Heart right ventricle (tissue), 16 donors: Measurements from ENCODE around the gene MBD3. TPM values are rescaled to one million over a fixed set of nuclear protein-coding genes. Genes with fewer than 3 reads are reported as not detected.

Experiments used
- ATAC-seq, 8 donors: fragments of 200-7000 bp; cut with Tn5 transposase; one replicate each; pipeline ENCODE4 v1.9.1; 2020; ENCODE audit warnings: mild to moderate bottlenecking in 8 of 8, moderate library complexity in 8 of 8, moderate number of reproducible peaks in 1 of 8
- DNase-seq, 2 donors: peaks; one replicate each; pipeline ENCODE4 v3.0.0-alpha.2; 2020
- H3K27ac ChIP-seq, 10 donors: fragments of 200-600 bp; sonication (generic) in 2 of 10; one replicate each; pipeline versions ENCODE4 v1.5.0 to v1.8.0; 2020 to 2022; ENCODE audit warnings: mild to moderate bottlenecking in 3 of 10
- H3K27me3 ChIP-seq, 7 donors: fragments of 200-600 bp; one replicate each; pipeline ENCODE4 v1.8.0; 2021 to 2022; ENCODE audit warnings: mild to moderate bottlenecking in 2 of 7
- H3K36me3 ChIP-seq, 9 donors: fragments of 200-600 bp; sonication (generic) in 1 of 9; one replicate each; pipeline versions ENCODE4 v1.5.0 to v1.8.0; 2020 to 2022; ENCODE audit warnings: mild to moderate bottlenecking in 2 of 9
- H3K4me1 ChIP-seq, 9 donors: fragments of 200-600 bp; sonication (generic) in 1 of 9; one replicate each; pipeline versions ENCODE4 v1.5.0 to v1.8.0; 2020 to 2022; ENCODE audit warnings: mild to moderate bottlenecking in 4 of 9
- H3K4me3 ChIP-seq, 10 donors: fragments of 200-600 bp; sonication (generic) in 2 of 10; one replicate each; pipeline versions ENCODE4 v1.5.0 to v1.8.0; 2020 to 2022; ENCODE audit warnings: mild to moderate bottlenecking in 7 of 10, moderate library complexity in 2 of 10
- H3K9me3 ChIP-seq, 11 donors: fragments of 200-600 bp in 10 of 11; sonication (generic) in 2 of 11; one replicate each; pipeline versions ENCODE4 v1.5.0 to v1.8.0; 2013 to 2022; ENCODE audit warnings: mild to moderate bottlenecking in 2 of 11, control low read depth in 1 of 11, moderate library complexity in 1 of 11
- CTCF ChIP-seq, 9 donors: fragments of 200-600 bp; sonication (generic) in 2 of 9; IDR thresholded peaks; one replicate each; pipeline versions ENCODE4 v1.5.0 to v1.8.0; 2021 to 2022; ENCODE audit warnings: antibody characterized with exemption in 9 of 9, mild to moderate bottlenecking in 5 of 9, moderate library complexity in 1 of 9
- WGBS, 2 donors: extraction: QIAGEN DNeasy Blood & Tissue Kit; methylation state at CpG; one replicate each; pipeline ENCODE4 v1.1.7; 2013; ENCODE audit warnings: inconsistent platforms in 1 of 2; 5-methylcytosine and 5-hydroxymethylcytosine counted together
- intact Hi-C, 10 donors: fragments of 100-400 bp; cut with DNase I; formaldehyde crosslinking; loops; one replicate each; pipeline versions ENCODE4 v1.11.1 to v1.14.2; 2022
- polyA plus RNA-seq, 2 donors: library from polyadenylated mRNA; stranded (reverse); fragments of 200-250 nt; gene quantifications; one replicate each; pipeline ENCODE4 v1.2.3, GENCODE V29; 2013
- total RNA-seq, 10 donors: library from RNA; stranded (reverse); fragmentation: NEBNext Ultra II Directional in 3 of 10; extraction: Animal tissue kit (Norgen Biotek cat#: 25700) in 3 of 10; gene quantifications; one replicate each; pipeline versions ENCODE4 v1.2.1 to v1.2.4, GENCODE V29; 2021 to 2023
- donor health status: Arrhythmogenic right ventricular cardiomyopathy.
- donor health status: ischemic (EF 13 %, LVEDD 7.1; RV severe dilation, severe dysfunction).
- donor health status: healthy with polysubstance abuse.
- donor health status: DM: no; HTN: yes; CAD: no.
- donor health status: DM: no; HTN: no; CAD: no.
- donor health status: ischemic (EF 25% LVEDD 6.9; RV normal size, moderate dysfunction).
- donor health status: ischemic (EF 25% LVEDD 5.7; RV mildly dilated, moderate dysfunction).
- donor health status: healthy.
- donor health status: DM: yes; HTN: yes; CAD: no.
- donor health status: Ischemic cardiomyopathy.
- donor health status: ischemic (EF 35%, LVEDD 5.7; RV mildly dilated, moderate dysfunction).
- donor health status: nonischemic (EF 11% LVEDD 7.7; RV severe dilation, severe dysfunction).
- donor health status: DM: yes; HTN: yes; CAD: no.
- donor health status: PGD.
- donor health status: ischemic (EF 29% LVEDD 5.4; RV normal size, mild dysfunction).
- donor health status: nonischemic (EF 23%, LVEDD 6.1; RV moderate dilation, normal function).

MBD3 gene
- total and polyA plus RNA-seq, 12 donors, result 34.5 to 125 (median 52.4) TPM

- Histone ChIP-seq H3K4me1 (peaks cover 0 to 18% (median 9%) of the 10 kb centered on the region in 9 donors), H3K27ac (no peak overlapping the region), H3K9me3 (peaks cover 0 to 6% (median 0%) of the 10 kb centered on the region in 11 donors), H3K36me3 (peaks cover 0 to 80% (median 10%) of the 10 kb centered on the region in 9 donors), H3K27me3 (no peaks in the 10 kb centered on the region), H3K4me3 (no peak overlapping the region)
- ATAC-seq, result no peak
- intact Hi-C loops, result loop anchor here in 1 of 10 donors (5.0 kb wide), 1 partner anchor 35 kb away; no protein-coding TSS in a partner anchor
- no peak for DNase-seq
- no peak for TF ChIP-seq CTCF (IDR thresholded peaks at IDR 0.05)
- WGBS, 2 donors, result 94 to 95% methylated on average over 39 of the region's 39 CpGs
Measured at GRCh38 chr19:1612114-1613086, 19.7 kb upstream of the MBD3 start.

GRCh38 chr19:1611353-1611752 is 18.7 kb upstream of the MBD3 start:
- no peaks in the 10 kb centered on the region for H3K27me3 ChIP-seq
- DNase-seq (no peak), ATAC-seq (no peak)
- H3K9me3 ChIP-seq, result peaks cover 0 to 6% (median 0%) of the 10 kb centered on the region in 11 donors
- H3K36me3 ChIP-seq, result peaks cover 0 to 69% (median 10%) of the 10 kb centered on the region in 9 donors
- 93 to 96% methylated on average over 15 of the region's 15 CpGs for WGBS, 2 donors
- intact Hi-C loops, result loop anchor here in 1 of 10 donors (5.0 kb wide), 1 partner anchor 36 kb away; no protein-coding TSS in a partner anchor
- no peak for TF ChIP-seq CTCF (IDR thresholded peaks at IDR 0.05)
- H3K4me3 ChIP-seq, result no peak overlapping the region
- peaks cover 0 to 20% (median 4%) of the 10 kb centered on the region in 9 donors for H3K4me1 ChIP-seq
- H3K27ac ChIP-seq, result no peak overlapping the region

- 85 to 86% methylated on average over 11 of the region's 11 CpGs for WGBS, 2 donors
- Histone ChIP-seq H3K4me1 (peaks cover 0 to 25% (median 8%) of the 10 kb centered on the region in 9 donors), H3K36me3 (peaks cover 0 to 61% (median 10%) of the 10 kb centered on the region in 9 donors), H3K9me3 (no peaks in the 10 kb centered on the region), H3K4me3 (no peak overlapping the region), H3K27ac (no peak overlapping the region), H3K27me3 (no peaks in the 10 kb centered on the region)
- intact Hi-C loops, result loop anchor here in 1 of 10 donors (5.0 kb wide), 1 partner anchor 37 kb away; no protein-coding TSS in a partner anchor
- TF ChIP-seq CTCF (IDR thresholded peaks at IDR 0.05), result no peak
- no peak for DNase-seq
- no peak for ATAC-seq
Measured at GRCh38 chr19:1610579-1610978, 17.9 kb upstream of the MBD3 start.

GRCh38 chr19:1609680-1610474 is 17.2 kb upstream of the MBD3 start:
- no peak for ATAC-seq
- Histone ChIP-seq H3K27me3 (no peaks in the 10 kb centered on the region), H3K4me1 (peaks cover 0 to 25% (median 9%) of the 10 kb centered on the region in 9 donors), H3K4me3 (no peak overlapping the region), H3K27ac (no peak overlapping the region), H3K9me3 (no peaks in the 10 kb centered on the region), H3K36me3 (peaks cover 0 to 54% (median 6%) of the 10 kb centered on the region in 9 donors)
- DNase-seq, result no peak
- intact Hi-C loops, result loop anchor here in 9 of 10 donors (2.0 to 10.0 kb wide), 6 partner anchors 37 to 155 kb away; partner anchors contain the start of gene TCF3 (in 5 of the 9)
- 93 to 94% methylated on average over 16 of the region's 16 CpGs for WGBS, 2 donors
- TF ChIP-seq CTCF (IDR thresholded peaks at IDR 0.05), result no peak
